ENCODE measurements around the gene RNU2-63P. TPM values are rescaled to one million over a fixed set of nuclear protein-coding genes. Genes with fewer than 3 reads are reported as not detected.
A peak's percentile ranks its signal among the peaks of the same experiment; 100 is the strongest.
"Not testable (repeated sequence)": the region's sequence is repeated elsewhere in the genome, so short reads cannot be mapped to it uniquely, and the experiment has no call there.

RNU2-63P gene
- total and polyA plus RNA-seq, 4 donors: 3.9 TPM; not detected in 3

- H3K36me3 ChIP-seq (ENCODE audit: control insufficient read depth in 4 of 4, insufficient read depth in 4 of 4, low read length in 4 of 4): no peaks in the 10 kb centered on the region
- H3K4me3 ChIP-seq: no peak overlapping the region
- H3K27me3 ChIP-seq (ENCODE audit: control insufficient read depth in 3 of 3, insufficient read depth in 3 of 3, low read length in 2 of 3): no peaks in the 10 kb centered on the region
- H3K4me1 ChIP-seq (ENCODE audit: control insufficient read depth in 5 of 5, insufficient read depth in 5 of 5, low read length in 5 of 5): peaks cover 0 to 9% (median 0%) of the 10 kb centered on the region in 5 donors
- TF ChIP-seq CTCF (IDR thresholded peaks at IDR 0.05; ENCODE audit: control extremely low read depth, extremely low read depth): no peak
- no peaks in the 10 kb centered on the region for H3K9me3 ChIP-seq (ENCODE audit: control insufficient read depth in 4 of 4, insufficient read depth in 3 of 4, low read length in 3 of 4)
- H3K9ac ChIP-seq (ENCODE audit: insufficient read depth in 1 of 2, low read length in 2 of 2): no peak overlapping the region
- WGBS, 2 donors: 89 to 93% methylated on average over 6 of the region's 6 CpGs
- DNase-seq: peak; percentile 47 to 69 (median 59)
- no peak overlapping the region for H3K27ac ChIP-seq (ENCODE audit: low read depth in 1 of 2, low read length in 1 of 2)
- ATAC-seq (ENCODE audit: insufficient read depth, low FRiP score): no peak
These were observed 2.6 kb upstream of the RNU2-63P start for GRCh38 chr2:88018909-88019308.

GRCh38 chr2:88018077-88018805 lies 1.9 kb upstream of the RNU2-63P start:
- not testable (repeated sequence) for H3K36me3 ChIP-seq (ENCODE audit: control insufficient read depth in 4 of 4, insufficient read depth in 4 of 4, low read length in 4 of 4); H3K27me3 ChIP-seq (ENCODE audit: control insufficient read depth in 3 of 3, insufficient read depth in 3 of 3, low read length in 2 of 3); H3K9ac ChIP-seq (ENCODE audit: insufficient read depth in 1 of 2, low read length in 2 of 2); H3K4me3 ChIP-seq; H3K27ac ChIP-seq (ENCODE audit: low read depth in 1 of 2, low read length in 1 of 2); H3K4me1 ChIP-seq (ENCODE audit: control insufficient read depth in 5 of 5, insufficient read depth in 5 of 5, low read length in 5 of 5); ATAC-seq (ENCODE audit: insufficient read depth, low FRiP score); H3K9me3 ChIP-seq (ENCODE audit: control insufficient read depth in 4 of 4, insufficient read depth in 3 of 4, low read length in 3 of 4); DNase-seq
- 86 to 93% methylated on average over 11 of the region's 11 CpGs for WGBS, 2 donors

- not testable (repeated sequence) for DNase-seq; H3K9ac ChIP-seq (ENCODE audit: insufficient read depth in 1 of 2, low read length in 2 of 2); H3K27me3 ChIP-seq (ENCODE audit: control insufficient read depth in 3 of 3, insufficient read depth in 3 of 3, low read length in 2 of 3); H3K4me3 ChIP-seq; H3K9me3 ChIP-seq (ENCODE audit: control insufficient read depth in 4 of 4, insufficient read depth in 3 of 4, low read length in 3 of 4); ATAC-seq (ENCODE audit: insufficient read depth, low FRiP score); H3K27ac ChIP-seq (ENCODE audit: low read depth in 1 of 2, low read length in 1 of 2); H3K36me3 ChIP-seq (ENCODE audit: control insufficient read depth in 4 of 4, insufficient read depth in 4 of 4, low read length in 4 of 4); H3K4me1 ChIP-seq (ENCODE audit: control insufficient read depth in 5 of 5, insufficient read depth in 5 of 5, low read length in 5 of 5)
- WGBS, 2 donors: 87 to 90% methylated on average over 2 of the region's 2 CpGs
These were observed 1.4 kb upstream of the RNU2-63P start for GRCh38 chr2:88017780-88018038.

GRCh38 chr2:88016960-88017779 lies 823 bp upstream of the RNU2-63P start:
- peak; percentile 73 for ATAC-seq (ENCODE audit: insufficient read depth, low FRiP score)
- TF ChIP-seq CTCF (IDR thresholded peaks at IDR 0.05; ENCODE audit: control extremely low read depth, extremely low read depth): no peak
- peak overlapping the region; percentile 49 for H3K4me3 ChIP-seq
- H3K27me3 ChIP-seq (ENCODE audit: control insufficient read depth in 3 of 3, insufficient read depth in 3 of 3, low read length in 2 of 3): no peaks in the 10 kb centered on the region
- no peaks in the 10 kb centered on the region for H3K36me3 ChIP-seq (ENCODE audit: control insufficient read depth in 4 of 4, insufficient read depth in 4 of 4, low read length in 4 of 4)
- 22 to 28% methylated on average over 43 to 46 of the region's 46 CpGs for whole genome bisulfite sequencing, 2 donors
- H3K9ac ChIP-seq (ENCODE audit: insufficient read depth in 1 of 2, low read length in 2 of 2): peak overlapping the region; percentile 95 to 99
- H3K9me3 ChIP-seq (ENCODE audit: control insufficient read depth in 4 of 4, insufficient read depth in 3 of 4, low read length in 3 of 4): no peaks in the 10 kb centered on the region
- peaks cover 0 to 9% (median 0%) of the 10 kb centered on the region in 5 donors for H3K4me1 ChIP-seq (ENCODE audit: control insufficient read depth in 5 of 5, insufficient read depth in 5 of 5, low read length in 5 of 5)
- peak overlapping the region in 1 of 2 donors; percentile 77 for H3K27ac ChIP-seq (ENCODE audit: low read depth in 1 of 2, low read length in 1 of 2)
- DNase-seq: peak in 2 of 3 donors; percentile 10 to 23
